HS-5 (cell line): ENCODE results near the gene MAU2.

Source experiments
- DNase-seq: peaks from one replicate; pipeline ENCODE4 v3.0.0-alpha.2; 2012; ENCODE audit warnings: low read depth

Gene MAU2, protein sequence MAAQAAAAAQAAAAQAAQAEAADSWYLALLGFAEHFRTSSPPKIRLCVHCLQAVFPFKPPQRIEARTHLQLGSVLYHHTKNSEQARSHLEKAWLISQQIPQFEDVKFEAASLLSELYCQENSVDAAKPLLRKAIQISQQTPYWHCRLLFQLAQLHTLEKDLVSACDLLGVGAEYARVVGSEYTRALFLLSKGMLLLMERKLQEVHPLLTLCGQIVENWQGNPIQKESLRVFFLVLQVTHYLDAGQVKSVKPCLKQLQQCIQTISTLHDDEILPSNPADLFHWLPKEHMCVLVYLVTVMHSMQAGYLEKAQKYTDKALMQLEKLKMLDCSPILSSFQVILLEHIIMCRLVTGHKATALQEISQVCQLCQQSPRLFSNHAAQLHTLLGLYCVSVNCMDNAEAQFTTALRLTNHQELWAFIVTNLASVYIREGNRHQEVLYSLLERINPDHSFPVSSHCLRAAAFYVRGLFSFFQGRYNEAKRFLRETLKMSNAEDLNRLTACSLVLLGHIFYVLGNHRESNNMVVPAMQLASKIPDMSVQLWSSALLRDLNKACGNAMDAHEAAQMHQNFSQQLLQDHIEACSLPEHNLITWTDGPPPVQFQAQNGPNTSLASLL

GRCh38 chr19:19320361-19321140 is at the start of gene MAU2, which contains the start of gene SUGP1:
MAU2 (plus strand) TSS chr19:19320829; CDS start chr19:19320860, 31 bp downstream.
SUGP1 (minus strand) TSS chr19:19320509; CDS start chr19:19320496, 13 bp downstream.
- DNase-seq: peak; percentile 87

DNA sequence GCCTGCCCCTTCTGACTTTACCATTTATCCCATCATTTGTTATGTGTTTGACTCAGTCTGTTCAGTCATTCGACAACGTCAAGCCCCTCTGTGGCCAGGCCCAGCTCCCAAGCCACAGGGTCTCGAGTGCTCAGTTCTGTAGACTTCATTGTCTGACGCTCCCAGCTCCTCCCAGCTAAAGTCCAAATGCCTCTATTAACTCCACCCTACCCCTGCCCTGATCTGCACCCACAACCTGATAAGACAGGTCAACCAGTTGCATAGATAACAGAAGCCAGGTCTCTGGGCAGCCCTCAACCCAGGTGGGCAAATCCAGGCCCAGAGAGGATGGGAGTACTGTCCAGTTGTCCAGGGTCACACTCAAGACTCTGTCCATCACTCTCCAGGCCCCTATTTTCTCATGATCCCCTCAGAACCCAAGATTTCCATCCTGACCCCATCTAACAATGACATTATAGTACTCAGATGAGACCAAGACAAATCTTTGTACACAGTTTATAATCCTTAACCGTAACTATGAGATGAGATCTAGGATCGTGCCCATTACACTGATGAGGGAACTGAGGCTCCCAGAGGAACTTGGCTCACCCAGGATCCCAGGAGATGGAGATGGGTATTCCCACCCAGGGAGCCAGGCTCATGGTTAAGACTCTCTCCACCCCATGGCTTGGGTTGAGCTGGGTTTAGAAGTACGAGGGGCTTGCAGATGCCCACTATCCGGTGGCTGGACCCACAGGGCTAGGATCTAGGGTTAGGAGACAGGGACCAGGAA is 48.6 kb upstream of the MAU2 start:
- no peak for DNase-seq

GRCh38 chr19:19274146-19274545 is 46.5 kb upstream of the MAU2 start:
- DNase-seq: no peak

DNA sequence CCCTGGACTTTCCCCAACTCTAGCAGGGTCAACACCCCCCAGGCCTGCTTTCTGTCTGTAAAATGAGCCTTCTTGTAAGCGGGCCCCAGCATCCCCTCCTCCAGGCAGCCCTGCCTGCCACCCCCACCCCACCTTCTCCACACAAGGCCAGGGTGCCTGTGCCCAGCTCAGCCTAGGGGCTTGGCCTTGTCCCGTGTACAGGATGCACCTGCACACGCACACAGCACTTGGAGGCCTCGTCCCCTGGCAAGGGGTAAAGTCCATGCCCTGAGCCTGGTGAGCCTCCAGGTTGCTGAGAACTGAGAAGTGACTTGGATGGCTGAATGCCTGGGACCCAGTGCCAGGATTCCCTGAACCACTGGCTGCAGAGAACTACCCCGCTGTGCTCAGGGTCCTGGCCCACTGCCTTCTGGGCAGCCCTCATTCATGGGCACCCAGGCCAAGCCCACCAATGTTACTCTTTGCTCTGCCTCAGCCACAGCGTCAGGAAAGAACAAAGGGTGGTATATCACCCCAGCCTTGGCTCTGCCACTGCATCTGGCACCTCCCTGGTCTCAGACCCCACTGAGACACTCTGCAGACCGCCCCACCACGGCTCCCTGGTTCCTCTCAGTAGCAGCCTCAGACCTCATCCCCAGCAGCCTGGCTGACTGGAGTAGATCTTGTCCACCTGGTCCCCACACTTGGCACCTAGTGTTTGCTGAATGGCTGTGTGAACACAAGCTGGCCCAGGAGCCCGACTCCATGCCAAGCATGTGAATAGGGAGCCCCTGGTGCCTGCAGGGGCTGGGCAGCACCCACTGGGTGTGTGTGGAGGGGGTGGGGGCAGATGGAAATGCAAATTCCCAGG is 45.7 kb upstream of the MAU2 start:
- no peak for DNase-seq

GRCh38 chr19:19276386-19276785 is 44.2 kb upstream of the MAU2 start:
- DNase-seq: no peak

DNA sequence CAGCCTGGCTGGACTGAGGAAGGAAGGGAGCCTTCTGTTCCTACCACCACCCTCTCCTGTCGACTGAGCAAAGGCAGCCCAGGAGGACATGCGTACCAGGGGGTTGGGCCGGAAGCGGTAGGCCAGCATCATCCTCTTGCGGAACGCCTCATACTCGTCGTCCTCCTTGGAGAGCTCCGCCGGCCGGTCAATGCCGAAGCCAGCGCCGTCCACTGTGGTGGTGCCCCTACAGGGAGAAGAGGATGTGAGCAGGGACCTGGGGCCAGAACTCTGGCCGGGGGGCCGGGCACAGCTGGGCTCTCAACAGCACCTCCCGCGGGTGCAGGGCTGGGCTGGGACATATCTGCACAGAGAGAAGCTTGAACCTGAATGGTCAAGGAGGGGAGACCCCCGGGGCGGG is 43.8 kb upstream of the MAU2 start:
- no peak for DNase-seq

- no peak for DNase-seq
These were observed 42.3 kb upstream of the MAU2 start for GRCh38 chr19:19278315-19278714.

DNA sequence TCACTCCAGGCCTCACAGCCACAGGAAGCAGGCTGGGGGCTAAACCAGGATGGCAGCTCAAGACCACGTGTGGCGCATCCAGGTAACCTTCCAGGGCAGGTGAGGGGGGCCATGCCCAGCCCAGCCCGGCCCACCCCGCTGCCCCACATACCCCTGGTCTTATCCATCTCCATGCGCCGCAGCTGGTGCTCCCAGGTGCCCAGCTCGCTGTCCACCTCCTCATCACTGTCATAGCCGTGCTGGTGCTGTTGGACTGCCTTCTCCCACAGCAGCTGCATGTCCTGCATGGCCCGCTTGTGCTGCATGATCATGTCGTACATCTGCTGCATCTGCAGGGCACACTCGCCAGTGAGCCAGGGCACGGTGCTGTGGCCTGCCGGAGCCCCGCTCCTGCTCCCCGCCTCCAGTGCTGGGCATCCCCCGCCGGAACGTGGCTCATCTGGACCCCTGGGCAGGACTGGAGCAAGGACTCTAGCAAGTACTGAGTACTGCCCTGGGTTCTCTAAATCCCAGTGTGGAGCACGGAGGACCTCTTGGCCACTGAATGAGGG is 41.5 kb upstream of the MAU2 start:
- DNase-seq: no peak

DNA sequence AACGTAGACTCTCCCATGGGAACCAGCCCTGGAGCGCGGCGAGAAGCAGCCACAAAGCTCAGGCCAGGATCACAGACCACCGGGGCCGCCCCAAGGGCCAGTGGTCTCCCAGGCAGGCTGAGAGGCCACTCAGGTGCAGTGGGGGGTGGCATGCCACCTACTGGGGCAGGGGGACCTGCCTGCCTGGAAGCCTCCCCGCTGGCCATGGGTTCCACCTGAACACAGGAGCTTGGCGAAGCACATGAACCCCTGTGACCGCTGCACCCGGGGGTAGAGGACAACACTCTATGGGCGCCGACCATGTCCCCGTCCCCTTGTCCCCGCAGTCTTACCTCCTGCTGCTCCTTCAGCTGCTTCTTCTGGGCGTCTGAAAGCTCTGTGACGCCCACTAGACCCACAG is 40.8 kb upstream of the MAU2 start:
- no peak for DNase-seq

- no peak for DNase-seq
These were observed 40.1 kb upstream of the MAU2 start for GRCh38 chr19:19280561-19280960.

DNA sequence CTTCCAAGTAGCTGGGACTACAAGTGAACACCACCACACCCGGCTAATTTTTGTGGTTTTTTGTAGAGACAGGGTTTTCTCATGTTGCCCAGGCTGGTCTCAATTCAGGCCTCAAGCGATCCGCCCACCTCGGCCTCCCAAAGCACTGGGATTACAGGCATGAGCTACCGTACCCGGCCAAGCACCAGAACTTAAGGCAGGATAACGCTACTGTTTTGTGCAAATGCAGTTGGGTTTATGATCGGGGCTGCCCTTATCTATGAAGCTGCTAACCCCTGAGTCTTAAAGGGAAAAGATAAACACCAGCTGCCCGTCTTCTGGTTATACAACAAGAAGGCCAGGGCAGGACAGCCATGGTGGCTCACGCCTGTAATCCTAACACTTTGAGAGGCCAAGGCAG is 34.9 kb upstream of the MAU2 start:
- no peak for DNase-seq

- DNase-seq: no peak
These were observed 28.0 kb upstream of the MAU2 start for GRCh38 chr19:19292607-19293006.

GRCh38 chr19:19294914-19295313 is 25.7 kb upstream of the MAU2 start:
- DNase-seq: no peak

- DNase-seq: no peak
These were observed 23.5 kb upstream of the MAU2 start for GRCh38 chr19:19296953-19297689.

DNA sequence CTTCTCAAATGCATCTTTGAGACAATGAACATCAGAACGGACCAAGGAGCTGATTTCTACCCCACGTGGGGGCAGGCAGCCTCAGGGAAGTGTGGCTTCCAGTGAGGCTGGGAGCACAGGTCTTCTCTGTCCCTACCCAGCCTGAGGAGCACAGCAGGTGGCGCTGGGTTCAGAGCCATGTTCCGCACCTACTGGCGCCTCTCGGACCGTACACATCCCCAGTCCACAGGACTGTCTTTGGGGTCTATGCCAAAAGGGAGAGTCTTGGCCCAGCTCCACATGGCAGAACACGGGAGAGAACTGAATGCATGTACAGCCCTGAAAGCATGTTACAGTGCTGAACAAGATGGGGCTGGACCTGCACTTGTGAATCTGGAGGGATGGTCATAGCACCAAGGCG is 22.9 kb upstream of the MAU2 start:
- no peak for DNase-seq

- no peak for DNase-seq
These were observed 20.0 kb upstream of the MAU2 start for GRCh38 chr19:19300613-19301012.

GRCh38 chr19:19303411-19303810 is 17.2 kb upstream of the MAU2 start:
- no peak for DNase-seq

GRCh38 chr19:19304186-19304965 is 16.3 kb upstream of the MAU2 start:
- DNase-seq: no peak

GRCh38 chr19:19305066-19305465 is 15.6 kb upstream of the MAU2 start:
- DNase-seq: no peak
